ENCODE results near the gene ITSN2.
"Not testable (repeated sequence)": the region's sequence is repeated elsewhere in the genome, so short reads cannot be mapped to it uniquely, and the experiment has no call there.

ITSN2 gene

DNA sequence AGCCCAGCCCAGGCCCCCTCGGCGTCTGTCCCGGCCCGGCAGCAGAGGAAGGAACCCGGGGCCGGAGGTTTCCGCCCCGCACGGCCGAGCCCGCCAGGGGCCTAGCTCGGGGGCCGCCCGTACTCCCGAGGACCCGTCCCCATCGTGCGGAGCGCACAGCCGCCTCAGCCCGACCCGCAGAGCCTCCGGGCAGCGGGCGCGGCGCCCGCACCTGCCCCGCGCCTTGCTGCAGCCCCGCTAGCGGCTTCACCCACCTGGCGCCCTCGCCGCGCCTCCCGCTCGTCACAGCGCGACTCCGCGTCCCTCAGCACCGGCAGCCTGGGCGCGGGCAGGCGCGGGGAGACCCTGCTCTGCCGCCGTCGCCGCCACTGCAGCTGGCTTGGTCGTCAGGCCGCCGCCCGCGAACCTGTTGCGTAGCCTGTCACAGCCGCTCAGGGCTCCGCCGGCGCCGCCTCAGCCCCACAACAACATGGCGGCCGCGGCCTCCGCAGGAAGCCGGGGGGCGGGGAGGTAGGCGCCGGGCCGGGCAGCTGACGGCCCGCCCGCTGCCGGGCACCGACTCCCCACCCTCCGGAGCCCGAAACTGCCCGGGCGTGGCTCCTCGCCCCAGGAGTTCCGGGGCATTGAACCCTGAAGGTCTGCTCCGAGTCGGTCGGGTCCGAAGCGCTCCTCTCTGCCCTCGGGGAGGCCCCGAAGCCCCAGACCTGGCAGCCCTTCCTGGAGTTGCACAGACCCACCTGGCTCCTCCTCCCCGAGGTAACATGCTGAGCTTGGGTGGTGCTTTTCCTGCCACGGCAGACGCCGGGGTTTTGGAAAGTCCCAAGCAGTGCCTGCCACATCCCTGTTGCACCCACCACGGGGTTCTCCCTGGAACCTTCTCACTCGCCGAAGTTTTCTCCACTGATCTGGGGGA is at the start of gene ITSN2:
TSS of gene ITSN2 (minus strand) at position 487 of the 913 bp plus-strand sequence. CDS start 32,454 bp downstream, outside the sequence.
- peak; percentile 94 for DNase-seq (ENCODE audit: extremely low read depth, insufficient read length)
- Histone ChIP-seq H3K36me3 (ENCODE audit: control insufficient read depth, insufficient read depth, low read length) (no peaks in the 10 kb centered on the region), H3K27me3 (replicated peaks; ENCODE audit: control insufficient read depth, insufficient read depth, low read length) (no peaks in the 10 kb centered on the region), H3K4me3 (replicated peaks; ENCODE audit: low read depth, low read length) (peak within 1 kb of the TSS; percentile 85)
- TF ChIP-seq, protein P1, sequence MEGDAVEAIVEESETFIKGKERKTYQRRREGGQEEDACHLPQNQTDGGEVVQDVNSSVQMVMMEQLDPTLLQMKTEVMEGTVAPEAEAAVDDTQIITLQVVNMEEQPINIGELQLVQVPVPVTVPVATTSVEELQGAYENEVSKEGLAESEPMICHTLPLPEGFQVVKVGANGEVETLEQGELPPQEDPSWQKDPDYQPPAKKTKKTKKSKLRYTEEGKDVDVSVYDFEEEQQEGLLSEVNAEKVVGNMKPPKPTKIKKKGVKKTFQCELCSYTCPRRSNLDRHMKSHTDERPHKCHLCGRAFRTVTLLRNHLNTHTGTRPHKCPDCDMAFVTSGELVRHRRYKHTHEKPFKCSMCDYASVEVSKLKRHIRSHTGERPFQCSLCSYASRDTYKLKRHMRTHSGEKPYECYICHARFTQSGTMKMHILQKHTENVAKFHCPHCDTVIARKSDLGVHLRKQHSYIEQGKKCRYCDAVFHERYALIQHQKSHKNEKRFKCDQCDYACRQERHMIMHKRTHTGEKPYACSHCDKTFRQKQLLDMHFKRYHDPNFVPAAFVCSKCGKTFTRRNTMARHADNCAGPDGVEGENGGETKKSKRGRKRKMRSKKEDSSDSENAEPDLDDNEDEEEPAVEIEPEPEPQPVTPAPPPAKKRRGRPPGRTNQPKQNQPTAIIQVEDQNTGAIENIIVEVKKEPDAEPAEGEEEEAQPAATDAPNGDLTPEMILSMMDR (IDR thresholded peaks at IDR 0.05; ENCODE audit: insufficient read depth, low read length, poor library complexity, severe bottlenecking): no peak

DNA sequence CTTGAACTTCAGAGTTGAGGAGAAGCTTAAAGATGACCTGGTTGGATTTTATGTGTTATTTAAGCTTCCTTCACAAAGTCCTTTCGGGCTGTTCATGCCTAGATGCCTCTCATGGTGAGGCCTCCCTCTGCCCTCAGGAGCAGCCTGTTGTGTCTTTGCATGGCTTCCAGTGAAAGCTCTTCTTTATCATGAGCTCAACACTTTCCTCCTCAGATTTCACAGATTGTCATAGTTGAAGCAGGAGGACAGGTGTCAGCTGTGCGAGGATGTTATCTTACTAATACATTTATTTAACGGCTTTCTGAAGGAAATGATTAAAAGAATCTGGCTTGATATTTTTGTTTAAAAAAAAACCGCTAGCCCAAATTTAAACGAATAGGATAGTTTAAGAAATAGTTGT is 48.8 kb upstream of the ITSN2 start:
- Histone ChIP-seq H3K27me3 (replicated peaks; ENCODE audit: control insufficient read depth, insufficient read depth, low read length) (no peaks in the 10 kb centered on the region), H3K4me3 (replicated peaks; ENCODE audit: low read depth, low read length) (no peak overlapping the region), H3K36me3 (ENCODE audit: control insufficient read depth, insufficient read depth, low read length) (no peaks in the 10 kb centered on the region)
- TF ChIP-seq, protein P1 (IDR thresholded peaks at IDR 0.05; ENCODE audit: insufficient read depth, low read length, poor library complexity, severe bottlenecking): no peak
- DNase-seq (ENCODE audit: extremely low read depth, insufficient read length): no peak

DNA sequence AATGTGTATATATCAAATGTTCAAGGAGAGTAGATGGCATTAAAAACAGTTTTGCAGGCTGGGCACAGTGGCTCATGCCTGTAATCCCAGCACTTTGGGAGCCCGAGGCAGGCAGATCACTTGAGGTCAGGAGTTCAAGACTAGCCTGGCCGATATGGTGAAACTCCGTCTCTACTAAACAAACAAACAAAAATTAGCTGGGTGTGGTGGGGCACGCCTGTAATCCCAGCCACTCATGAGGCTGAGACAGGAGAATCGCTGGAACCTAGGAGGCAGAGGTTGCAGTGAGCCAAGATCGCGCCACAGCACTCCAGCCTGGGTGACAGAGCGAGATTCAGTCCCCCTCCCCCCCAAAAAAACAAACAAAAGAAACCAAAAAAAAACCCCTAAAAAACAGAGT is 48.4 kb upstream of the ITSN2 start:
- H3K36me3 ChIP-seq (ENCODE audit: control insufficient read depth, insufficient read depth, low read length); H3K27me3 ChIP-seq (replicated peaks; ENCODE audit: control insufficient read depth, insufficient read depth, low read length); H3K4me3 ChIP-seq (replicated peaks; ENCODE audit: low read depth, low read length); DNase-seq (ENCODE audit: extremely low read depth, insufficient read length): not testable (repeated sequence)

DNA sequence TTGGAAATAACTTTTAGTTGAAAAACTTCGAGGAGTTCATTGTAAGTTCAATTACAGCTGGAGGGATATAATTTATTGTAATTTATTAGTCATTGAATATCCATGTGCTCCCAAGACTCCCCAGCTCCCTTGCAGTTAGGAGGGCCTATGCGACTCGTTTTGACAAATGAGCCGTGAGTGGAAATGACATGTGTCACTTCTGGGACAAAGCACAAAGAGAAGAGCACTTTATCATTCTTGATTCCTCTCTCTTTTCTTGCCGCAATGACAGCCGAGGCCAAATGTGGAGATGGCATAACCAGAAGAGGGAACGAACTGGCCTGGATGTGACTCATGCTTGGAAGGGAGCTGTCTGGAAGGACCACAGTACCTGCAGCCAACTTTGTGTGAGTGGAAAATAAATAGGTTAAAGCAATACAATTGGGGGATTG is 44.2 kb upstream of the ITSN2 start:
- TF ChIP-seq, protein P1 (IDR thresholded peaks at IDR 0.05; ENCODE audit: insufficient read depth, low read length, poor library complexity, severe bottlenecking): no peak
- DNase-seq (ENCODE audit: extremely low read depth, insufficient read length): no peak
- H3K4me3 ChIP-seq (replicated peaks; ENCODE audit: low read depth, low read length): no peak overlapping the region
- H3K27me3 ChIP-seq (replicated peaks; ENCODE audit: control insufficient read depth, insufficient read depth, low read length): no peaks in the 10 kb centered on the region
- no peaks in the 10 kb centered on the region for H3K36me3 ChIP-seq (ENCODE audit: control insufficient read depth, insufficient read depth, low read length)

DNA sequence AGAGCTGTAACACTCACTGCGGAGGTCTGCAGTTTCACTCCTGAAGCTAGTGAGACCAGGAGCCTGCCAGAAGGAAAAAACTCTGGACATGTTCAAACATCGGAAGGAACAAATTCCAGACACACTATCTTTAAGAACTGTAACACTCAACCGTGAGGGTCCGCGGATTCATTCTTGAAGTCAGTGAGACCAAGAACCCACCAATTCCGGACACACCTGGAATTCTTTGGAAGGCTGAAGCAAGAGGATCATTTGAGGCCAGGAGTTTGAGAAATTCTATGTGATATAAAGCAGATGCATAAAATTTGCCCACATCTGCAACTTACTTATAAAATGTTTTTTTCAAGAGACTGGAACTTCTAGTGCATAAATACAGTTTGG is 43.5 kb upstream of the ITSN2 start:
- Histone ChIP-seq H3K4me3 (replicated peaks; ENCODE audit: low read depth, low read length) (no peak overlapping the region), H3K36me3 (ENCODE audit: control insufficient read depth, insufficient read depth, low read length) (no peaks in the 10 kb centered on the region), H3K27me3 (replicated peaks; ENCODE audit: control insufficient read depth, insufficient read depth, low read length) (no peaks in the 10 kb centered on the region)
- no peak for DNase-seq (ENCODE audit: extremely low read depth, insufficient read length)
- TF ChIP-seq, protein P1 (IDR thresholded peaks at IDR 0.05; ENCODE audit: insufficient read depth, low read length, poor library complexity, severe bottlenecking): no peak

DNA sequence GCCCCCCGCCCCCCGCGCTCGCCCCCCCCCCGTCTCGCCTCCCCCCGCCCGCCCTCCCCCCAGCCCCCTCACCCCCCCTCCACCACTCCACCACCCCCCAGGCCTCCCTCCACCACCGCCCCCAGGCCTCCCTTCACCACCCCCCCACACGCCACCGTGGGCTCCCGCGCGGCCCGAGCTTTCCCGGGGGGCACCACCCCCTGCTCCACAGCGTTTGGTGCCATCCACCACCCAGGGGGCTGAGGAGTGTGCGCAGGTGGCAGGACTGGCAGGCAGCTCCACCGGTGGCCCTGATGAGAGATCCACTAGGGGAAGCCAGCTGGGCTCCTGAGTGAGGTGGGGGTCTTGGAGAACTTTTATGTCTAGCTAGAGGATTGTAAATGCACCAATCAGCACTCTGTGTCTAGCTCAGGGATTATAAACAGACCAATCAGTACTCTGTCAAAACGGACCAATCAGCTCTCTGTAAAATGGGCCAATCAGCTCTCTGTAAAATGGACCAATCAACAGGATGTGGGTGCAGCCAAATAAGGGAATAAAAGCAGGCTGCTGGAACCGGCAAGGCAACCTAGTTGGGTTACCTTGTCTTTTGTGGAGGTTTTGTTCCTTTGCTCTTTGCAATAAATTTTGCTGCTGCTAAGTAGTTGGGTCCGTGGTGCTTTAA is 43.0 kb upstream of the ITSN2 start:
- TF ChIP-seq, protein P1 (IDR thresholded peaks at IDR 0.05; ENCODE audit: insufficient read depth, low read length, poor library complexity, severe bottlenecking): no peak
- no peaks in the 10 kb centered on the region for H3K27me3 ChIP-seq (replicated peaks; ENCODE audit: control insufficient read depth, insufficient read depth, low read length)

More for the DNA sequence above, 43.0 kb upstream of the ITSN2 start:
- Histone ChIP-seq H3K36me3 (ENCODE audit: control insufficient read depth, insufficient read depth, low read length) (no peaks in the 10 kb centered on the region), H3K4me3 (replicated peaks; ENCODE audit: low read depth, low read length) (no peak overlapping the region)
- DNase-seq (ENCODE audit: extremely low read depth, insufficient read length): no peak

Measured in GM06990 (cell line).